Ovary (tissue), 9 donors: ENCODE data around the gene GPSM1. TPM values are rescaled to one million over a fixed set of nuclear protein-coding genes. Genes with fewer than 3 reads are reported as not detected.

Source experiments
- DNase-seq, 5 donors: peaks; one replicate each; pipeline ENCODE4 v3.0.0-alpha.2; 2019 to 2020
- H3K27ac ChIP-seq, 2 donors: fragments of 200-600 bp; one replicate each; pipeline versions ENCODE4 v1.5.1 to v1.8.0; 2019 to 2022
- H3K27me3 ChIP-seq: fragments of 200-600 bp; one replicate; pipeline ENCODE4 v1.8.0; 2022
- H3K36me3 ChIP-seq: fragments of 200-600 bp; sonication (generic); one replicate; pipeline ENCODE4 v1.5.1; 2019
- H3K4me1 ChIP-seq: one replicate; pipeline ENCODE4 v1.8.1; 2013; ENCODE audit warnings: mild to moderate bottlenecking, moderate library complexity; ENCODE audit not compliant: insufficient read depth
- H3K4me3 ChIP-seq: fragments of 200-600 bp; sonication (generic); one replicate; pipeline ENCODE4 v1.5.1; 2017
- H3K9me3 ChIP-seq, 2 donors: fragments of 200-600 bp in 1 of 2; sonication (generic) in 1 of 2; one replicate each; pipeline versions ENCODE4 v1.5.1 to v1.8.1; 2013 to 2019; ENCODE audit warnings: mild to moderate bottlenecking in 1 of 2, moderate library complexity in 1 of 2
- CTCF ChIP-seq, 3 donors: fragments of 450-650 bp in 2 of 3; fragments of 200-600 bp in 1 of 3; IDR thresholded peaks; one replicate each; pipeline versions ENCODE4 v1.5.1 to v1.8.0; 2016 to 2022; ENCODE audit warnings: antibody characterized with exemption in 3 of 3, mild to moderate bottlenecking in 1 of 3
- EP300 ChIP-seq: sonication (generic); formaldehyde crosslinking; IDR thresholded peaks from one replicate; pipeline ENCODE4 v1.6.1; 2017; ENCODE audit warnings: antibody characterized with exemption
- POLR2A ChIP-seq: fragments of 450-650 bp; IDR thresholded peaks from one replicate; pipeline ENCODE4 v1.6.1; 2017; ENCODE audit warnings: antibody characterized with exemption, mild to moderate bottlenecking, moderate library complexity
- WGBS, 3 donors: extraction: QIAGEN DNeasy Blood & Tissue Kit in 1 of 3; methylation state at CpG; one replicate each; pipeline versions ENCODE4 v1.1.5 to v1.1.7; 2013 to 2017; 5-methylcytosine and 5-hydroxymethylcytosine counted together
- intact Hi-C, 4 donors: fragments of 100-400 bp; cut with DNase I; formaldehyde crosslinking; loops; one replicate each; pipeline versions ENCODE4 v1.11.0 to v1.15.1; 2022 to 2023
- polyA plus RNA-seq, 2 donors: library from polyadenylated mRNA; stranded (reverse); fragments of 200-250 nt in 1 of 2; fragments of 350-450 nt in 1 of 2; fragmentation: Illumina TruSeq in 1 of 2; extraction: RNeasy Lipid Tissue Mini Kit (QIAGEN cat#74804) in 1 of 2; gene quantifications; one replicate each; pipeline ENCODE4 v1.2.3, GENCODE V29; 2013 to 2014
- total RNA-seq, 7 donors: library from RNA; depleted of rRNA in 2 of 7; stranded (reverse); fragments of >200 nt in 2 of 7; fragmentation: NEBNext Ultra II Directional in 3 of 7; extraction: Animal tissue kit (Norgen Biotek cat#: 25700) in 3 of 7; gene quantifications; one replicate each; pipeline versions ENCODE4 v1.1.0 to v1.2.4, GENCODE V29; 2016 to 2023
- donor health status: DM: no; HTN: no; CAD: no; lungs with moderate emphysema.
- donor health status: DM: no; HTN: no; CAD: no.
- donor health status: Bipolar disorder and iron deficiency.
- donor health status: DM: yes; HTN: yes; CAD: no.
- donor health status: DM: no; HTN: no; CAD: no.
- donor health status: DM: yes; HTN: yes; CAD: no.

Gene GPSM1
- total and polyA plus RNA-seq, 9 donors, result 0.57 to 65.4 (median 36.3) TPM

GRCh38 chr9:136313111-136314055 is 14.0 kb upstream of the GPSM1 start:
- Histone ChIP-seq H3K4me1 (no peaks in the 10 kb centered on the region), H3K4me3 (no peak overlapping the region), H3K27me3 (no peaks in the 10 kb centered on the region), H3K27ac (no peak overlapping the region), H3K9me3 (no peaks in the 10 kb centered on the region), H3K36me3 (no peaks in the 10 kb centered on the region)
- intact Hi-C loops, result loop anchor here in 3 of 4 donors (2.0 to 5.0 kb wide), 3 partner anchors 51 to 89 kb away; partner anchors contain the start of gene SNAPC4 (in 1 of the 3)
- TF ChIP-seq EP300, result no peak
- TF ChIP-seq POLR2A, result no peak
- TF ChIP-seq CTCF (IDR thresholded peaks at IDR 0.05), result no peak
- DNase-seq, result no peak
- 78 to 83% (median 79%) methylated on average over 18 of the region's 18 CpGs for WGBS, 3 donors

GRCh38 chr9:136314056-136314416 is 13.3 kb upstream of the GPSM1 start:
- no peak for TF ChIP-seq POLR2A
- TF ChIP-seq CTCF (IDR thresholded peaks at IDR 0.05), result no peak
- TF ChIP-seq EP300, result no peak
- no peak for DNase-seq
- intact Hi-C loops, result loop anchor here in 2 of 4 donors (5.0 kb wide), 2 partner anchors 53 to 88 kb away; partner anchors contain the start of gene SNAPC4 (in 1 of the 2)
- H3K4me3 ChIP-seq, result no peak overlapping the region
- no peaks in the 10 kb centered on the region for H3K27me3 ChIP-seq
- H3K36me3 ChIP-seq, result no peaks in the 10 kb centered on the region
- H3K27ac ChIP-seq, result no peak overlapping the region
- H3K9me3 ChIP-seq, result no peaks in the 10 kb centered on the region
- WGBS, 3 donors, result 51 to 74% (median 60%) methylated on average over 3 of the region's 3 CpGs
- no peaks in the 10 kb centered on the region for H3K4me1 ChIP-seq

- no peaks in the 10 kb centered on the region for H3K36me3 ChIP-seq
- no peaks in the 10 kb centered on the region for H3K27me3 ChIP-seq
- no peak overlapping the region for H3K4me3 ChIP-seq
- H3K9me3 ChIP-seq, result no peaks in the 10 kb centered on the region
- intact Hi-C loops, result loop anchor here in 2 of 4 donors (5.0 kb wide), 2 partner anchors 52 to 87 kb away; partner anchors contain the start of gene SNAPC4 (in 1 of the 2)
- no peaks in the 10 kb centered on the region for H3K4me1 ChIP-seq
- TF ChIP-seq EP300 (no peak), POLR2A (no peak), CTCF (IDR thresholded peaks at IDR 0.05) (no peak)
- no peak for DNase-seq
- 82 to 90% (median 84%) methylated on average over 4 of the region's 4 CpGs for WGBS, 3 donors
- no peak overlapping the region for H3K27ac ChIP-seq
Observed at GRCh38 chr9:136314944-136315343, 12.4 kb upstream of the GPSM1 start.

- no peaks in the 10 kb centered on the region for H3K9me3 ChIP-seq
- H3K27me3 ChIP-seq, result no peaks in the 10 kb centered on the region
- intact Hi-C loops, result loop anchor here in 1 of 4 donors (5.0 kb wide), 1 partner anchor 51 kb away; no protein-coding TSS in a partner anchor
- no peak overlapping the region for H3K27ac ChIP-seq
- H3K4me1 ChIP-seq, result no peaks in the 10 kb centered on the region
- no peak overlapping the region for H3K4me3 ChIP-seq
- no peak for TF ChIP-seq CTCF (IDR thresholded peaks at IDR 0.05)
- no peak for TF ChIP-seq EP300
- no peak for TF ChIP-seq POLR2A
- WGBS, 3 donors, result 94 to 96% (median 96%) methylated on average over 23 of the region's 23 CpGs
- no peaks in the 10 kb centered on the region for H3K36me3 ChIP-seq
- DNase-seq, result no peak
Observed at GRCh38 chr9:136316271-136316751, 11.0 kb upstream of the GPSM1 start.
